Activated CD8-positive, alpha-beta memory T cell treated with anti-CD3 and anti-CD28 coated beads for 4 hours (primary cell): ENCODE results near the gene WDR44.
"Not testable (repeated sequence)": the region's sequence is repeated elsewhere in the genome, so short reads cannot be mapped to it uniquely, and the experiment has no call there.

Experiments used
- DNase-seq, 2 donors: peaks; one replicate each; pipeline ENCODE4 v3.0.0-alpha.2; 2020; ENCODE audit warnings: low read depth in 2 of 2

WDR44 gene

GRCh38 chrX:118360429-118361125 lies 14.7 kb downstream of the WDR44 start:
- no peak for DNase-seq

- no peak for DNase-seq
Measured at GRCh38 chrX:118364261-118364660, 18.4 kb downstream of the WDR44 start.

GRCh38 chrX:118367338-118367737 lies 21.4 kb downstream of the WDR44 start:
- DNase-seq: no peak

- no peak for DNase-seq
Measured at GRCh38 chrX:118368398-118368797, 22.5 kb downstream of the WDR44 start.

- DNase-seq: no peak
Measured at GRCh38 chrX:118370921-118371624, 25.2 kb downstream of the WDR44 start.

GRCh38 chrX:118373538-118373937 lies 27.6 kb downstream of the WDR44 start:
- no peak for DNase-seq

GRCh38 chrX:118383120-118383519 lies 37.2 kb downstream of the WDR44 start:
- DNase-seq: no peak

GRCh38 chrX:118392716-118393115 lies 46.8 kb downstream of the WDR44 start:
- DNase-seq: no peak

- DNase-seq: no peak
Measured at GRCh38 chrX:118396113-118396512, 50.2 kb downstream of the WDR44 start.

GRCh38 chrX:118418811-118419251 lies 72.9 kb downstream of the WDR44 start:
- no peak for DNase-seq

- no peak for DNase-seq
Measured at GRCh38 chrX:118420462-118420861, 74.6 kb downstream of the WDR44 start.

- no peak for DNase-seq
Measured at GRCh38 chrX:118423558-118423957, 77.7 kb downstream of the WDR44 start.

GRCh38 chrX:118432799-118433198 lies 86.9 kb downstream of the WDR44 start:
- no peak for DNase-seq

GRCh38 chrX:118437283-118437682 lies 91.4 kb downstream of the WDR44 start:
- DNase-seq: no peak

GRCh38 chrX:118448273-118448783 lies 102.4 kb downstream of the WDR44 start:
- DNase-seq: no peak

GRCh38 chrX:118455013-118455412 lies 109.1 kb downstream of the WDR44 start:
- no peak for DNase-seq

GRCh38 chrX:118459494-118459893 lies 113.6 kb downstream of the WDR44 start:
- no peak for DNase-seq

- DNase-seq: no peak
Measured at GRCh38 chrX:118464501-118464900, 118.6 kb downstream of the WDR44 start.

- DNase-seq: no peak
Measured at GRCh38 chrX:118468122-118468521, 122.2 kb downstream of the WDR44 start.

- DNase-seq: not testable (repeated sequence)
Measured at GRCh38 chrX:118470721-118471347, 124.9 kb downstream of the WDR44 start.

- no peak for DNase-seq
Measured at GRCh38 chrX:118474586-118474985, 128.7 kb downstream of the WDR44 start.

- no peak for DNase-seq
Measured at GRCh38 chrX:118475903-118476302, 130.0 kb downstream of the WDR44 start.

- no peak for DNase-seq
Measured at GRCh38 chrX:118480172-118480571, 134.3 kb downstream of the WDR44 start.
